HG02678 (cell line): Measurements from ENCODE around the gene TSFM.

ENCODE experiments used
- ATAC-seq: cut with Tn5 transposase; IDR thresholded peaks from one replicate; pipeline ENCODE4 v1.9.1; 2021; ENCODE audit warnings: mild to moderate bottlenecking, moderate library complexity; ENCODE audit not compliant: unreplicated experiment

The TSFM gene

DNA sequence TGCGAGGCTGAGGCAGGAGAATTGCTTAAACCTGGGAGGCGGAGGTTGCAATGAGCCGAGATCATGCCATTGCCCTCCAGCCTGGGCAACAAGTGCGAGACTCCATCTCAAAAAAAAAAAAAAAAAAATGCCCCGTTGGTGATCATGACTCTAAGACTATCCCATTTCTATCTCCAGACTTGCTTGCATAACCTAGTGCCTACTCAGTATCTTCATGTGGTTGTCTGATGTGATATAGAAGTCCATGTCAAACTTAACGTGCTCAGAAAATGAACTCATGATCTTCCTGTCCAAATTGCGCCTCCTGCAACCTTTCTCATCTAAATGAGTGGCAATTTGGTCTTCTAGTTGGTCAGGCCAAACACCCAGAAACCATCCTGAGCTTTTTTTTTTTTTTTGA is 4.7 kb upstream of the TSFM start:
- ATAC-seq: no peak

DNA sequence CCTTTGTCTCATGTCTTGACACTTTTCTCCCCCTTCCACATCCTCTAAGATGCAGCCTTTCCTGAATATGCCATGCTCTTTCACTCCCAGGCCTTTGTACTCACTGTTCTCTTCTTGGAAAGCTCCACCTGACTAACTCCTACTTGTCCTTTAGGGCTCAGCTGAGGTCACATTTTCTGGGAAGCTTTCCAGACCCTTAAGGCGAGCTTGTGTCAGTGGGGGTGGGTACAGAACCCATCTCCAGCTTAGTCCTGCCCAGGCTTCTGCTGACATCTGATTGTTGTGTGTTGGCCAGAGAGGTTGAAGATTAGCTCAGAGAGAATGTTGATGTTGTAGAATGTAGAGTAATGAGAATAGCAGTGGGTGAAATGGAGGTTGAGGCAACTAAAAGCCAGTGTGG is 2.9 kb upstream of the TSFM start:
- no peak for ATAC-seq

DNA sequence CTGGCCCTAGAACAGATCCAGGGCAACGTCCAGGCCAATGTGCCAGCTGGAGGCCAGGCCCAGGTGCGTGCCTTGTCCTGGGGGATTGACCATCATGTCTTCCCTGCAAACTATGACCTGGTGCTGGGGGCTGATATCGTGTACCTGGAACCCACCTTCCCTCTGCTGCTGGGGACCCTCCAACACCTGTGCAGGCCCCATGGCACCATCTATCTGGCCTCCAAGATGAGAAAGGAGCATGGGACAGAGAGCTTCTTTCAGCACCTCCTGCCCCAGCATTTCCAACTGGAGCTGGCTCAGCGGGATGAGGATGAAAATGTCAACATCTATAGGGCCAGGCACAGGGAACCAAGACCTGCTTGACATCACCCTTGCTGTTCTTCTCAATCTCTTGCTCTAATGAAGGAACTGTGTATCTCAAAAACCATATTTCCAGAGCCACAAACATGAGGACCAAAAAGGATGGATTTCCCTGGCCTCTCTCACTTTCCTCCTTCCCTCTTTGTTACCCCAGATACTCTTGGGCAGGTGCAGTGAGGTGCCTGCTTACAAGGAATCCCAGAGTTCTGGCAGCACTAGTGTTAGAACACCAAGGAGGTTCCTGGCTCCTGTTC is 2.2 kb upstream of the TSFM start:
- no peak for ATAC-seq

DNA sequence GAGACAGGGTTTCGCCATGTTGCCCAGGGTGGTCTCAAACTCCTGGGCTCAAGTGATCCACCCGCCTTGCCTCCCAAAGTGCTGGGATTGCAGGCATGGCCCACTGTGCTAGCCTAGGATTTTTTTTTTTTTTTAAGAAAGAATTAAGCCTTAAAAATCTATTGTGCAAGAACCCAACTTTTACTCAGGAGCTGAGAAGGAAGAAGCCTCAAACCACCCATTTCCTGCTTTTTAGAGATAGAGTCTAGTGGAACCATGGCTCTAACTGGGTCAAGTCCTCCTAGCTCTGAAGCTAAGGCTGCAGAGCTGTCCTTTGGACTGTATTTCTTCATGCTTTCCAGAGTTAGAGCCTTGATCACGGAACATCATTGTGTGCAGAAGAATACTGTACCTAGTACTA is 1.3 kb upstream of the TSFM start:
- ATAC-seq: no peak

DNA sequence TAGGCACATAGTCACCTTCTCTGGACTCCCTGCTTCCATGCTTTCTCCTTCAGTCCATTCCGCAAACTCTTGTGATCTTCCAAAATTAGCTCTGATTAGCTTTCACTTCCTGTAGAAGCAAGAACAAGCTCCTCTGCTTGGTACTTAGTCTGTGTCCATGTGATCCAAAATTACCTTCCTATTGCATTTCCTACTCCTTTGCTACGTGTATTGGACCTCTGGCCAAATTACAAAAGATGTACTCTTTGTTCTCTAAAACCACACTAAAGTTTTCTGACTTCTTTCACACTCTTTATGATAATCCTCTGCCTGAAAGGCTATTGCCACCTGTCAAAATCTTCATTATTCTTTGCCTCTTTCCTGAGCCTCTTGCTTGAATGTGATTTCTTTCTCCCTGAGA is 786 bp upstream of the TSFM start:
- no peak for ATAC-seq

DNA sequence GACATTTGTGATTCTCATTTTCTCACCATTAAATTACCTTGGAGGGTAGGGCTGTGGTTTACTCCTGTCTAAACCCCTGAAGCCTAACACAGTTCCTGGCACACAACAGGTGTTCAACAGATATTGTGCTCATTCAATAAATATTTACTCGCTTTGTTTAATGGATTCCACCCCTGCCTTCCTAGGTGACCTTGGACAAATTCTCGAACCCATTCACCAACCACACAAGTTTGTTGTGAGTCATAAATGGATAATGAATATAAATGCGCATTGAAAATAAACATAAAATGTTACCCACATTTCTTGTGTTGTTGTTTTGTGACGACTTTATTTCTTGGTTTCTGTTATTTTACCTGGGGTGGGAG is 362 bp upstream of the TSFM start:
- ATAC-seq: peak; percentile 8

DNA sequence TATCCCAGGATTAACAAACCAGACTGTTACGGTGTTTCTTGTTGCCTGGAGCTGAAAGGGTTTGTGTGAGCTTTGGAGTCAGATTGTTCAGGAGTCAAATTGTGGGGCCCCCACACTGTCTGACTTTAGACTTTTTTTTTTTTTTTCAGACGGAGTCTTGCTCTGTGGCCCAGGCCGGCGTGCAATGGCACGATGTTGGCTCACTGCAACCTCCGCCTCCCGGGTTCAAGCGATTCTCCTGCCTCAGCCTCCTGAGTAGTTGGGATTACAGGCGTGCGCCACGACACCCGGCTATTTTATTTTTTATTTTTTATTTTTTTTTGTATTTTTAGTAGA is 847 bp downstream of the TSFM start:
- ATAC-seq: no peak

DNA sequence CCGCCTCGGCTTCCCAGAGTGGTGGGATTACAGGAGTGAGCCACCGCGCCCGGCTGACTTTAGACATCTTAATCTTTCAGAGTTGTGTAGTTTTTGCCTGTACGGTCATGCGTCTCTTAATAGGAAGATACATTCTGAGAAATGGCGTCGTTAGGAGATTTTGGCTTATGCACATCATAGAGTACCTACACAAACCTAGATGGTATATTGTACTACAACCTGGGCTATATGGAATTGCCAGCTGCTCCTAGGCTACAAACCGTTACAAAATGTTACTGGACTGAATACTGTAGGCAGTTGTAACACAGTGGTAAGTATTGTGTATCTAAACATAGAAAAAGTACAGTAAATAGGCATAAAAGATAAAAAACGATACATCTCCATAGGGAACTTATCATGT is 1.3 kb downstream of the TSFM start:
- ATAC-seq: no peak

DNA sequence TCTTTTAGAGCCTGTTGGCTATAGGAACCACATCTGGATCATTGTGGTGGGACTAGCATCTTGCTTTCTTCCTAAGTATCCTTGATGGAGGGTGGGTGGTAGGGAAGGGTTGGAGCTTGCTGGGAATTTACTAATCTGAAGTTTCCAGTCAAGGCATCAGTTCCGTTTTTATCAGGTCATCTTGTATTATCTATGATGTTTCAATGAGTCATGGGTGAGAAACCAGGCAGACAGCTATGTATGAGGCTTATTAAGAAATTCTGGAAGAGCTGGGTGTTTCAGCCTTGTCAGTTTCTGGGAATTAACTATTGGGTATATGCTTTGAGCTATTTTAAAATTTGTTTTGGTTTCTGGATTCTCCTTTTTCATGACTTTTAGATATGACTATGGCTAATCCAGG is 11.3 kb downstream of the TSFM start:
- ATAC-seq: no peak

DNA sequence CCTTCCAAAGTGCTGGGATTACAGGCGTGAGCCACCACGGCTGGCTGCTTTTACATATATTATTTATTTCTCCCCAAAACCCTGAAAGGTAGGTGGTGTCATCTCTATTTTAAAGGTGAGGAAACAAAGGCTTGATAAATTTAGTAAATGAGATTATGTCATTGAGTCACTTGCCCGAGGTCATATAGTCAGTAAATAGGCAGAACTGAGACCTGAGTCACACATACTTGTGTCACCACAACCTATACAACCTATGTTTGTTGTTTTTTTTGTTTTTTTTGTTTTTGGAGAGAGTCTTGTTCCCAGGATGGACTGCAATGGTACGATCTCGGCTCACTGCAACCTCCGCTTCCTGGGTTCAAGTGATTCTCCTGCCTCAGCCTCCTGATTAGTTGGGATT is 12.8 kb downstream of the TSFM start:
- no peak for ATAC-seq

DNA sequence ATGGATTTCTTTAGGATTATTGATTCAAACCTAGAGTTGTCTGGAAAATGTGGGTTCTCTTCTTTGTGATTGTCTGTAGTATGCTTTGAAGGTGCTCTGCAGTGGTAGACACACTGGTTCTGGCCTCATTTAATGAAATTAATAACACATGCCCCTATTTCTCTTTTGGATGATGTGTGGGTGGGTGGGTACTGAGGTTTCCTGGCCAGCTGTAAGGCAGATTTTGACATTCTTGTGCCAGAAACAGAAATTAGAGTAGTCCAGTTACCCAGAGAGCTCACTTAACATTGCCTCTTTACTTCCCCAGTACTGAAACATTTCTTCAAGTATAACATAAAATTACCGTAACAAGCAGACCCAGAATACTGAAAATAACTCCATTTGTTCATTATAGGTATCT is 14.4 kb downstream of the TSFM start:
- ATAC-seq: no peak

DNA sequence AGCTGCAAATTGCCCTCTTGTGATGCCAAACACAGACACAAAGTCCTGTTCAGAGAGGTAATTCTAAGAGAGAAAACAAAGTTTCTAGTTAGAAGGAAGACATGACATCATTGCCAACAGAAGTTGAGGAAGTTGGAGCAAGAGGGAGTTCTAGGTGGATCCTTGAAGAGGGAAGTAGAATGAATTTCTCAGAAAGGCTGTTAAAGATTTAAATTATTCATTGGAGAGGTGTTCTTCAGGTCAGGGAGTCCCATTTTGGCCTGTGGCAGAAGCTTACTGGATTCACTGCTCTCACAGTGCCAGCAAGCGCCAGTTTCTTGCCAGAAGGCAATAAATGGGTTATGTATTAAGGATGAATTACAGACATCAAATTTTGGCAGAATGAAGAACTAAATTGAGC is 15.3 kb downstream of the TSFM start:
- no peak for ATAC-seq

DNA sequence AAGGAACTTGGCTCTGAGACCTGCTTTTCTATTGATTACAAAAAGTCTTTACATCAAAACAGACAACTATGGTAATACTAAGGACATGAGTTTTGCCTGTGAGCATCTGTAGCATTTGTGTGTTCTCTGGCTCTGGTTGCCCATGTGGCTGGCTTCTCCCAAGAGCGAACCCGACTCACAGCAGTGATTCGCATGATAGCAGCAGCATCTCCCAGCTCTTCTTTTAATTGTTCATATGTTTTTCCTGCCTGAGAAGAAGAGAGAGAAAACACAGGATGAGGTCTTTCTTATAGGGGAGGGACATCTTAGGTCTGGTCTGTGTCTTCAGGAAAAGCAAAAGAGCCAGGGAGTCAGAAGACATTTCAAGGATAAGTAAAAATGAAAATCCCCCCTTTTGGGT is 18.4 kb downstream of the TSFM start:
- ATAC-seq: no peak

DNA sequence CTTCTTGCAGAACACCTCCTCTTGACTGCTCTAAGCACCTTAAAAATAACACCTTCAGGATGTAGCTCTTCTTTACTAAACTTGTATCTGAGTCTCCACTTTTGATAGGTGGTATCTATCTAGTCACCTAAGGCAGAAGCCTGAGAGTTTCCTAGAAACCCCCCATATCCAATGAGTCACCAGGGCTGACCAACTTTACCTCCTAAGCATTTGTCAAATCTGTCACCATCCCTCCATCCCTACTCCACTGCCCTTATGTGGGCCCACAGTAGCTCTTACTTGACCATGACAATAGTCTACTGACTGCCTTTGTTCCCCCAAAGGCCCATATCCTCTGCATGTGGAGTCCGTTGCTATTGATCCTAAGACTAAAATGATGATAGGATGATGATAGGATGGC is 20.0 kb downstream of the TSFM start:
- no peak for ATAC-seq

DNA sequence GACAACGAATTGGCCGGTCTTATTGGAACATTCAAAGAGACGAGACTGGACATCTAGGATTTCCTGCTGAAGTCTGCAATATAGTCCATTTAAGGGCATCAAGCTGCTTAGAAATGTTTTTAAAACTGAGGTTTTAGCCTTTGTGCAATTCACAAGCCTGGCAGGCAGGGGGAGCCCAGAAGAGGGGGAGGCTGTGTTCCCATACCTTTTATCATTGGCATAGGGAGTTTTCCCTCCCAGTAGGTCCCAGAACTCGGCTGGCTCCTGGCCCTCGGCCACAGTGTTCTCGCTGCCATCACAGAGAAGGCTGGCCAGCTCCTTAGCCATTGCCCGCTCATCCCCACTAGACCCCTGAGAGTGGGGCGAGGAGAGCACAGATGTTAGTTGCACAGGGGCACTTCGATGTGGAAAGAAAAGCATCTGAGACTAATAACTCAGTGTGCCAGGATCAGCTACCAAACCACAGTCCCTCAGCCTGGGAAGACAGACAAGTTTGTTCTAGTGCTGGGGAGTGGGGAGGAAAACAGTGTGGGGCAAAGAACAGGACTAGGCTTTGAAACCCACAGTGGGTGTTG is 20.8 kb downstream of the TSFM start:
- ATAC-seq: no peak

DNA sequence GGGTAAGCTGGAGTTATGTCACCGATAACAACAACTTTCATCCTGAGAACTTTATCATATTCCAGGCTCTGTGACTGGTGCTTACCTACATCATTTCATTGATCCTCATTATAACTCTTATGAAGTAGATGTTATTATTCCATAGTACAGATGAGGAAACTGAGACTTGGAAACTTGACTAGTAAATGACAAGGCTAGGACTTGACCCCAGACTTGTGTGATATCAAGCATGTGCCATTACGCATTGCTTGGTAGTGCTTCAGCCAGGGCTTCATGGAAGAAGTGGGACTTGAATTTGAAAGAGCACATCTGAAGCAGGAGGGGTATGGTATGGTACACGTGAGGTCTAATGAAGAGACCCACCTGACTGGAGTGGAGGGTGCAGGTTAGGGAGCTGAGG is 24.1 kb downstream of the TSFM start:
- ATAC-seq: no peak

DNA sequence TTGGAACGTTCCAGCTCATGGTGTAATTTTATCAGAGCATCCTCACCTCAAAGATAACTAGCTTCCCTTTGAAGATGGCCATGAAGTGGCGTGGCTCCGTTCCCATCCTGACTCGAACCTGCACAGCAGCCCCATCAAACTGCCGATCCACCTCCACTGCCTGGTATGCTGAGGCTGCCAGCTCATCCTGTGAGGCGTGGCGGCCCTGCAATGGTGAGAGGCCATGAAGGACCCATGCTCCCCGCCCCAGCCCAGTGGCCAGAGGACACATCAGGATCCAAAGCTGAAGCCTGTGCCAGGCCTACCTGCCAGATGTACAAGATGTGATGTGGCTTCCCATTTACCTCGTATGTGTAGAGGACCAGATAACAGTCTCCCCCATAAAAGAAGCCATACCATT is 24.7 kb downstream of the TSFM start:
- ATAC-seq: no peak

DNA sequence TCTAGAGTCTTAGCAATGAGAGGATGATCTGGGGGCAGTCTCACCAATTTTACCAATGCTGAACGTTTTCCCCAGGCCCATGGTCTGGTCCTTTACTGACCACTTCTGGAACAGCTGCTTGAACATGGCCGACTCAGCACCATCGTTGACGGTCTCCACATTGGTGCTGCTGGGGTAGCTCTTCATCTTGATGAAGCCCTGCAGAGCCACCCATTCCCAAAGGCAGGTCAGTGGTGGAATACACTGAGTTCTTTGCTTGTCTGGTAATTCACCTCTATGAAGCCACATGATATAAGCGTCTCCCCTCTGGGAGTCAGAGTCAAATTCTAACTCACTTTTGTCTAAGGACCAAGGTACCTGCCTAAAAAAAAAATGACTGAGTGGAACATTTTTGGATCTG is 25.8 kb downstream of the TSFM start:
- ATAC-seq: no peak

DNA sequence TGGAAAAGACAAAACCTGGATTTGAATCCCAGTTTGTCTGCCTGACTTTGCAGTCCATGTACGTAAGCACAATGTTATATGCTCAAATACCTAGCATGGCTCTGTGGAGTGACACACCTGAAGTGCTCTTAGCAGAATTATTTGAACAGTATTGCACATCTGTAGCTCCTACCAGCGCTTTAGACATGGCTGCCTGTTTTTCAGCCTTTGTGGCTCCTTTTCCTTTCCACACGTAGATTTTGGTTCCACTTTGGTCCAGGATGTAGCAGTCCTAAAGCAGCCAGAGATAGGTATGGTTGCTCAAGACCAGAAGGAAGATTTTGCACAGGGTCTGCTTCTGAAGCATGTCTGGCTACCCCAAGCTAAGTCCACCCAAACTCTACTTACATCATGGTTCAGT is 26.8 kb downstream of the TSFM start:
- ATAC-seq: no peak

DNA sequence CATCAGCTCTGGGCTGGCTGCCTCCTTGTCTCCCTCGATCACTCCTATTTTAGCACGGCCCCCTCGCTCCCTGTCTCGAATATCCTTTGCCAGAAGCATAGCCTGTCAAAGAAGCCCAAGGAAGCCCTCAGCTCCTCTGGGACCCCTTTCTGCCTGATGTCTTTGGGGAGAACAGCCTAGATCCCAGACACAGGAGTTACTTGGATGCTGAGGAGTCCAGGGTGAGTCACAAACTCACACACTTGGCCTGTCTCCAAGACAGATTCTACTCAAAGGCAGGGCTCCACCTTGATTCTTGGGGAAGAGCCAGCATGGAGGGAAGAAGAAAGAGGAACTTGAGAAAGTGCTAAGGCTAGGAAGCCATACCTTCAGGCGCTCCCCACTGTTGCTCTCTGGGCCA is 27.9 kb downstream of the TSFM start:
- no peak for ATAC-seq

DNA sequence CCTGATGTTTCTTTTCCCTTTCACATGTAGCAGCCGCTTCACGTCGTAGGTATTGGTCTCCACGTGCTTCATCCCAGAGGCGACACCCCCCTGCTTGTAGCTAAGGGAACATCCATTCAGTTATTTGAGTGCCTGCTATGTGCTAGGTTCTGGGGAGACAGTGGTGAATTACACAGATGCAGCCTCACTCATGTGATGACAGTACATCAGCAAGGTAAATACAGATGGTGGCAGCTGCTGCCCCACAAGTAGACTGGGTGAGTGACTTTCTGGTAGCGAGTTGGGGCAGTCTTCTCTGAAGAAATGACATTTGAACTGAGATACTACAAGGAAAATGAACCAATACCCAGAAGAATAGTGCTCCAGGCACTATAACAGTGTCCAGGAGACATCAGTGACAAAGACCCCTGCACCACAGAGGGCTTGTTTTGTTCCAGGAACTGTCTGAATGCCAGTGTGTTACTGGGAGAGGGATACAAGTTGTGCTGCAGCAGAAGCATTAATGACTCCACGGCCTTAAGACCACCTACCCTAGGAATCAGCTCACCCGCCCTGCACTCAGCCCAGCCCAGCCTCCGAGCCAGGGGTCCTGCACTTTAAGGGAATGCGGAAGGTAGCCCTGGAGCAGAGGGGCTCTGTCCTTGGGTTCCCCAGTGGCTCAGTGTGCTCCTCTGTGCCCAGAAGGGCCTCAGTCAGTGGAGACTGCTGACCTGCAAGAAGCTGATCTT is 28.6 kb downstream of the TSFM start:
- no peak for ATAC-seq

DNA sequence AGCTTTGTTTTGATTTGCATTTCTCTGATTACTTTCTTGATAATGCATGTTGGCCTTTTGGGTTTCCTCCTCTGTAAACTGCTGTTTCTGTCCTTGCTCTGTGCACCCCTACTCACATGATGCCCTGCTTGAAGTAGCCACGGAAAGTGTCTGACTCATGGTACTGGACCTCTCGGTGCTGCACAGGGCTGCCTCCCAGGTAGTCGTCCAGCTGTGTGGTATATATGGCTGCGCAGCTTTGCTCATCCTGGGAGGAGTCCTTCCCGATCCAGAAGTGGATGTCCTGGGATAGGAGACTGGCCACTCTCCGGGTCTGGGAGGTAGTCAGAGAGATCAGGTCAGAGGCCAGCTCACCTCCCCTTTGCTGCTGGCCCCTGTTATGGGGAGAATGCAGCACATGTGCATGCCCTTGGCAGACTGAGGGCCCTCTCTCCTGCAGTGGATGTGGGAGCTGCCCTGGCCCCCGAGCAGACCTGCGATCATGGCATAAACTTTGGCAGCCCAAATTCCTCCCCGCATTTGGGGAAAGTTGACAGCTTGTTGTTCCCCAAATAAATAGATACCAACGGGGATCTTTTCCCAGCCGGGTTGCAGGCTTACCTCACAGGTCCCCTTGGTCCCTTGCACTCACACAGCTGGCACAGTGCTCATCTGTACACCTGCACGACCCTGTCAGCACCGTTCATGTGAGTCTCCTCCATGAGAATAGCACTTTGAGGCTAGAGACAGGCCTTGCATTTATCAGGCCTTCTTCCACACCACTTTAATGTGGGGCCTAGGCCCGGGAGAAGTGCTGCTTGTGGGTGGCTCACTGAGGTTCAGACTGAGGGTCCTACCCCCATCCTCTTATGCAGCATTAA is 30.8 kb downstream of the TSFM start:
- ATAC-seq: no peak
